ENCODE results near the gene TM9SF3. TPM values are rescaled to one million over a fixed set of nuclear protein-coding genes. Genes with fewer than 3 reads are reported as not detected.

The TM9SF3 gene
- total RNA-seq, 1 experiment from 2014 or later: 79.3 TPM

DNA sequence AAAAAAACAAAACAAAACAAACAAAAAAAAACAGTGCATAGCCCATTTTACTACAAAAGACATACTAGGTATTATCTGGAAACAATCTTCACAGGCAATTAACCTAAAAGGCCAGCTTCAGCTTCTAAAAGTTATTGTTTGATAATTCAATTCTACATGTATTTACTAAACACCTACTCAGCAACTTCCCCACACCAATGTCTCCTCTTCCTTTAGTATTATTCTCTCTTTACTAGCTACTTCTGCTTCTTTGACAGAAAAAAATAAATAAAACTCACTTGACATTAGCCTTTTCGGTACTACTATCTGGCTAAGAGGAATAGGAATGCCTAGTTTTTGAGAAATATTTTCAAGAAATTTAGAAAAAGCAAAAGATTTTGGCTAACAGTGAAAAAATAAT is 2.8 kb downstream of the TM9SF3 start:
- H3K4me2 ChIP-seq (ENCODE audit: low read length): no peak overlapping the region
- H2AFZ ChIP-seq (ENCODE audit: low read depth, low read length, poor library complexity, severe bottlenecking): no peak overlapping the region
- no peak for DNase-seq (ENCODE audit: low read depth, low spot score)
- CTCF ChIA-PET: no interaction called here
- no peak overlapping the region for H3K4me3 ChIP-seq (replicated peaks in 1 of 2; ENCODE audit: low read depth in 1 of 2, low read length in 2 of 2)
- peaks cover 77% of the 10 kb centered on the region for H3K79me2 ChIP-seq (ENCODE audit: insufficient read depth, low read length)
- H3K27me3 ChIP-seq (ENCODE audit: insufficient read depth, low read length): no peaks in the 10 kb centered on the region
- intact Hi-C loops (cut with micrococcal nuclease): no loop called here
- ATAC-seq: no peak
- H4K20me1 ChIP-seq (ENCODE audit: insufficient read depth): peaks cover 25% of the 10 kb centered on the region; the same call in 1 of the 2 replicates
- no peak overlapping the region for H3K27ac ChIP-seq (ENCODE audit: low read depth, low read length)
- no TSS peak for BruUV-seq (replicated peaks)
- H3K4me1 ChIP-seq (ENCODE audit: control insufficient read depth in 1 of 2, insufficient read depth in 2 of 2, low read length in 2 of 2): peaks cover 14 to 27% of the 10 kb centered on the region in 2 experiments
- POLR2A ChIA-PET: no interaction called here
- no peak overlapping the region for H3K9ac ChIP-seq (ENCODE audit: low read length)
- RAD21 ChIA-PET (ENCODE audit: low non-redundant PET in 1 of 2, low total read pairs in 2 of 2, uncharacterized antibody in 2 of 2, unreplicated experiment in 2 of 2): no interaction called here
- H3K36me3 ChIP-seq (ENCODE audit: control insufficient read depth in 1 of 2, insufficient read depth in 2 of 2, low read length in 2 of 2): no peaks in the 10 kb centered on the region
- TF ChIP-seq ZFX (IDR thresholded peaks at IDR 0.05): no peak
- TF ChIP-seq, protein P1, sequence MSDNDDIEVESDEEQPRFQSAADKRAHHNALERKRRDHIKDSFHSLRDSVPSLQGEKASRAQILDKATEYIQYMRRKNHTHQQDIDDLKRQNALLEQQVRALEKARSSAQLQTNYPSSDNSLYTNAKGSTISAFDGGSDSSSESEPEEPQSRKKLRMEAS (IDR thresholded peaks at IDR 0.05): no peak
- no peak for TF ChIP-seq ATF3 (IDR thresholded peaks at IDR 0.05)
- TF ChIP-seq EZH2phosphoT487 (IDR thresholded peaks at IDR 0.05; ENCODE audit: borderline replicate concordance): no peak
- no peak for TF ChIP-seq FOSL1 (IDR thresholded peaks at IDR 0.05; ENCODE audit: low read depth)
- TF ChIP-seq SIN3A (IDR thresholded peaks at IDR 0.05; ENCODE audit: low read depth): no peak
- TF ChIP-seq YY1 (IDR thresholded peaks at IDR 0.05; ENCODE audit: extremely low read depth, insufficient replicate concordance, low read depth, low read length): no peak
- TF ChIP-seq SRF (IDR thresholded peaks at IDR 0.05; ENCODE audit: low read depth): no peak
- TF ChIP-seq ZNF274 (IDR thresholded peaks at IDR 0.05; ENCODE audit: low read depth, low read length): no peak
- TF ChIP-seq TCF7L2 (IDR thresholded peaks at IDR 0.05; ENCODE audit: borderline replicate concordance, extremely low read depth, insufficient read depth, insufficient read length): no peak
- TF ChIP-seq POLR2AphosphoS5 (IDR thresholded peaks at IDR 0.05; ENCODE audit: low read depth, low read length): no peak
- TF ChIP-seq, protein P2, sequence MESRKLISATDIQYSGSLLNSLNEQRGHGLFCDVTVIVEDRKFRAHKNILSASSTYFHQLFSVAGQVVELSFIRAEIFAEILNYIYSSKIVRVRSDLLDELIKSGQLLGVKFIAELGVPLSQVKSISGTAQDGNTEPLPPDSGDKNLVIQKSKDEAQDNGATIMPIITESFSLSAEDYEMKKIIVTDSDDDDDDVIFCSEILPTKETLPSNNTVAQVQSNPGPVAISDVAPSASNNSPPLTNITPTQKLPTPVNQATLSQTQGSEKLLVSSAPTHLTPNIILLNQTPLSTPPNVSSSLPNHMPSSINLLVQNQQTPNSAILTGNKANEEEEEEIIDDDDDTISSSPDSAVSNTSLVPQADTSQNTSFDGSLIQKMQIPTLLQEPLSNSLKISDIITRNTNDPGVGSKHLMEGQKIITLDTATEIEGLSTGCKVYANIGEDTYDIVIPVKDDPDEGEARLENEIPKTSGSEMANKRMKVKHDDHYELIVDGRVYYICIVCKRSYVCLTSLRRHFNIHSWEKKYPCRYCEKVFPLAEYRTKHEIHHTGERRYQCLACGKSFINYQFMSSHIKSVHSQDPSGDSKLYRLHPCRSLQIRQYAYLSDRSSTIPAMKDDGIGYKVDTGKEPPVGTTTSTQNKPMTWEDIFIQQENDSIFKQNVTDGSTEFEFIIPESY (IDR thresholded peaks at IDR 0.05; ENCODE audit: extremely low read depth, insufficient replicate concordance, low read length): no peak
- TF ChIP-seq POLR2A (IDR thresholded peaks at IDR 0.05; ENCODE audit: borderline replicate concordance, extremely low read depth, insufficient read depth, insufficient read length): no peak
- no peak for TF ChIP-seq SP1 (IDR thresholded peaks at IDR 0.05; ENCODE audit: low read depth)
- no peak for TF ChIP-seq ELF1 (IDR thresholded peaks at IDR 0.05; ENCODE audit: borderline replicate concordance, low read depth)
- no peak for TF ChIP-seq CBX3 (IDR thresholded peaks at IDR 0.05; ENCODE audit: low read depth)
- TF ChIP-seq JUND (IDR thresholded peaks at IDR 0.05): no peak
- TF ChIP-seq RAD21 (IDR thresholded peaks at IDR 0.05; ENCODE audit: low read depth): no peak
- TF ChIP-seq, protein P3, sequence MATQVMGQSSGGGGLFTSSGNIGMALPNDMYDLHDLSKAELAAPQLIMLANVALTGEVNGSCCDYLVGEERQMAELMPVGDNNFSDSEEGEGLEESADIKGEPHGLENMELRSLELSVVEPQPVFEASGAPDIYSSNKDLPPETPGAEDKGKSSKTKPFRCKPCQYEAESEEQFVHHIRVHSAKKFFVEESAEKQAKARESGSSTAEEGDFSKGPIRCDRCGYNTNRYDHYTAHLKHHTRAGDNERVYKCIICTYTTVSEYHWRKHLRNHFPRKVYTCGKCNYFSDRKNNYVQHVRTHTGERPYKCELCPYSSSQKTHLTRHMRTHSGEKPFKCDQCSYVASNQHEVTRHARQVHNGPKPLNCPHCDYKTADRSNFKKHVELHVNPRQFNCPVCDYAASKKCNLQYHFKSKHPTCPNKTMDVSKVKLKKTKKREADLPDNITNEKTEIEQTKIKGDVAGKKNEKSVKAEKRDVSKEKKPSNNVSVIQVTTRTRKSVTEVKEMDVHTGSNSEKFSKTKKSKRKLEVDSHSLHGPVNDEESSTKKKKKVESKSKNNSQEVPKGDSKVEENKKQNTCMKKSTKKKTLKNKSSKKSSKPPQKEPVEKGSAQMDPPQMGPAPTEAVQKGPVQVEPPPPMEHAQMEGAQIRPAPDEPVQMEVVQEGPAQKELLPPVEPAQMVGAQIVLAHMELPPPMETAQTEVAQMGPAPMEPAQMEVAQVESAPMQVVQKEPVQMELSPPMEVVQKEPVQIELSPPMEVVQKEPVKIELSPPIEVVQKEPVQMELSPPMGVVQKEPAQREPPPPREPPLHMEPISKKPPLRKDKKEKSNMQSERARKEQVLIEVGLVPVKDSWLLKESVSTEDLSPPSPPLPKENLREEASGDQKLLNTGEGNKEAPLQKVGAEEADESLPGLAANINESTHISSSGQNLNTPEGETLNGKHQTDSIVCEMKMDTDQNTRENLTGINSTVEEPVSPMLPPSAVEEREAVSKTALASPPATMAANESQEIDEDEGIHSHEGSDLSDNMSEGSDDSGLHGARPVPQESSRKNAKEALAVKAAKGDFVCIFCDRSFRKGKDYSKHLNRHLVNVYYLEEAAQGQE (IDR thresholded peaks at IDR 0.05; ENCODE audit: low read depth): no peak
- H3K9me2 ChIP-seq (ENCODE audit: insufficient read depth): no peaks in the 10 kb centered on the region
- H3K9me3 ChIP-seq (ENCODE audit: control insufficient read depth in 1 of 2, insufficient read depth in 1 of 2, low read depth in 1 of 2, low read length in 2 of 2): no peaks in the 10 kb centered on the region

Data from HCT116 (cell line).